GM18861 (cell line): Measurements from ENCODE around the gene PACSIN2.
A peak's percentile ranks its signal among the peaks of the same experiment; 100 is the strongest.
"Not testable (repeated sequence)": the region's sequence is repeated elsewhere in the genome, so short reads cannot be mapped to it uniquely, and the experiment has no call there.

Source experiments
- ATAC-seq: cut with Tn5 transposase; IDR thresholded peaks from one replicate; pipeline ENCODE4 v1.9.1; 2021; ENCODE audit not compliant: unreplicated experiment

The PACSIN2 gene

GRCh38 chr22:42947211-42947990, 67.5 kb downstream of the PACSIN2 start:
- ATAC-seq: no peak

- ATAC-seq: no peak
Observed at GRCh38 chr22:42946546-42947198, 68.3 kb downstream of the PACSIN2 start.

GRCh38 chr22:42945736-42946135, 69.2 kb downstream of the PACSIN2 start:
- ATAC-seq: no peak

GRCh38 chr22:42945027-42945426, 69.9 kb downstream of the PACSIN2 start:
- no peak for ATAC-seq

GRCh38 chr22:42944409-42944808, 70.5 kb downstream of the PACSIN2 start:
- ATAC-seq: no peak

- ATAC-seq: no peak
Observed at GRCh38 chr22:42943981-42944380, 71.0 kb downstream of the PACSIN2 start.

GRCh38 chr22:42942351-42942750, 72.6 kb downstream of the PACSIN2 start:
- ATAC-seq: no peak

GRCh38 chr22:42939941-42940653, 74.9 kb downstream of the PACSIN2 start:
- no peak for ATAC-seq

GRCh38 chr22:42939451-42939881, 75.5 kb downstream of the PACSIN2 start:
- no peak for ATAC-seq

GRCh38 chr22:42938976-42939375, 76.0 kb downstream of the PACSIN2 start:
- ATAC-seq: no peak

- no peak for ATAC-seq
Observed at GRCh38 chr22:42938449-42938848, 76.5 kb downstream of the PACSIN2 start.

- ATAC-seq: no peak
Observed at GRCh38 chr22:42937164-42937843, 77.6 kb downstream of the PACSIN2 start.

GRCh38 chr22:42936680-42937079, 78.3 kb downstream of the PACSIN2 start:
- ATAC-seq: not testable (repeated sequence)

GRCh38 chr22:42934338-42934737, 80.6 kb downstream of the PACSIN2 start:
- ATAC-seq: no peak

GRCh38 chr22:42933485-42934091, 81.4 kb downstream of the PACSIN2 start:
- ATAC-seq: peak; percentile 38

- no peak for ATAC-seq
Observed at GRCh38 chr22:42932857-42933484, 82.0 kb downstream of the PACSIN2 start.

GRCh38 chr22:42932197-42932519, 82.8 kb downstream of the PACSIN2 start:
- no peak for ATAC-seq

GRCh38 chr22:42931421-42932196, 83.3 kb downstream of the PACSIN2 start:
- peak; percentile 40 for ATAC-seq

GRCh38 chr22:42930810-42931420, 84.0 kb downstream of the PACSIN2 start:
- no peak for ATAC-seq
